Spleen (tissue), 7 donors: ENCODE data around the gene CCDC88A.
"Not testable (repeated sequence)": the region's sequence is repeated elsewhere in the genome, so short reads cannot be mapped to it uniquely, and the experiment has no call there.

Experiments
- POLR2A ChIP-seq, 3 donors: fragments of 450-650 bp; IDR thresholded peaks; one replicate each; pipeline ENCODE4 v1.5.1; 2017; ENCODE audit warnings: antibody characterized with exemption in 3 of 3, mild to moderate bottlenecking in 1 of 3
- TF ChIP-seq, protein P1 (sequence below), 11 experiments: fragments of 200-600 bp in 7 of 11; fragments of 450-650 bp in 4 of 11; sonication (generic) in 4 of 11; IDR thresholded peaks in 8 of 11; conservative IDR thresholded peaks in 3 of 11; 1 replicate in 7 of 11; 2 replicates in 4 of 11; pipeline versions ENCODE4 v1.4.0 to v1.8.0; 2016 to 2021; ENCODE audit warnings: antibody characterized with exemption in 11 of 11, inconsistent platforms in 4 of 11, mild to moderate bottlenecking in 1 of 11
- donor health status: DM: no; HTN: no; CAD: no; lungs with moderate emphysema.
- donor health status: DM: no; HTN: no; CAD: no.
- donor health status: DM: no; HTN: no; CAD: no.

GRCh38 chr2:55385516-55385915, 34.1 kb downstream of the CCDC88A start:
- TF ChIP-seq, protein P1, sequence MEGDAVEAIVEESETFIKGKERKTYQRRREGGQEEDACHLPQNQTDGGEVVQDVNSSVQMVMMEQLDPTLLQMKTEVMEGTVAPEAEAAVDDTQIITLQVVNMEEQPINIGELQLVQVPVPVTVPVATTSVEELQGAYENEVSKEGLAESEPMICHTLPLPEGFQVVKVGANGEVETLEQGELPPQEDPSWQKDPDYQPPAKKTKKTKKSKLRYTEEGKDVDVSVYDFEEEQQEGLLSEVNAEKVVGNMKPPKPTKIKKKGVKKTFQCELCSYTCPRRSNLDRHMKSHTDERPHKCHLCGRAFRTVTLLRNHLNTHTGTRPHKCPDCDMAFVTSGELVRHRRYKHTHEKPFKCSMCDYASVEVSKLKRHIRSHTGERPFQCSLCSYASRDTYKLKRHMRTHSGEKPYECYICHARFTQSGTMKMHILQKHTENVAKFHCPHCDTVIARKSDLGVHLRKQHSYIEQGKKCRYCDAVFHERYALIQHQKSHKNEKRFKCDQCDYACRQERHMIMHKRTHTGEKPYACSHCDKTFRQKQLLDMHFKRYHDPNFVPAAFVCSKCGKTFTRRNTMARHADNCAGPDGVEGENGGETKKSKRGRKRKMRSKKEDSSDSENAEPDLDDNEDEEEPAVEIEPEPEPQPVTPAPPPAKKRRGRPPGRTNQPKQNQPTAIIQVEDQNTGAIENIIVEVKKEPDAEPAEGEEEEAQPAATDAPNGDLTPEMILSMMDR (IDR thresholded peaks at IDR 0.05 in 8 of 11, conservative IDR thresholded peaks at IDR 0.05 in 3 of 11) = not testable (repeated sequence)
- not testable (repeated sequence) for TF ChIP-seq POLR2A (IDR thresholded peaks at IDR 0.05)
